Measurements from ENCODE around the gene FBN2. TPM values are rescaled to one million over a fixed set of nuclear protein-coding genes. Genes with fewer than 3 reads are reported as not detected.

Gene FBN2
- total RNA-seq, 4 donors from 2014 or later: 5.4 to 14.9 (median 10.1) TPM

GRCh38 chr5:128315671-128316070 is 222.4 kb downstream of the FBN2 start:
- no peak for TF ChIP-seq POLR2A (IDR thresholded peaks at IDR 0.05; ENCODE audit: low read depth)
- no peak for TF ChIP-seq EP300 (IDR thresholded peaks at IDR 0.05)
- no peak for TF ChIP-seq CTCF (IDR thresholded peaks at IDR 0.05)
- TF ChIP-seq POLR2AphosphoS5 (IDR thresholded peaks at IDR 0.05): no peak
- 90% methylated on average over 4 of the region's 4 CpGs for WGBS

GRCh38 chr5:128305341-128305740 is 232.7 kb downstream of the FBN2 start:
- no peak for DNase-seq (ENCODE audit: extremely low spot score)
- intact Hi-C loops (cut with DNase I): no loop called here
- Histone ChIP-seq H3K27ac (replicated peaks in 1 of 4) (no peak overlapping the region), H3K36me3 (peaks cover 0 to 16% (median 0%) of the 10 kb centered on the region in 4 donors), H3K4me3 (no peak overlapping the region), H3K9me3 (no peaks in the 10 kb centered on the region), H3K27me3 (no peaks in the 10 kb centered on the region), H3K4me1 (peaks cover 0 to 11% (median 7%) of the 10 kb centered on the region in 4 donors)
- TF ChIP-seq POLR2AphosphoS5 (IDR thresholded peaks at IDR 0.05) (no peak), CTCF (IDR thresholded peaks at IDR 0.05) (no peak), POLR2A (IDR thresholded peaks at IDR 0.05; ENCODE audit: low read depth) (no peak), EP300 (IDR thresholded peaks at IDR 0.05) (no peak)
- WGBS: 97% methylated on average over 5 of the region's 5 CpGs

More at GRCh38 chr5:128315671-128316070, 222.4 kb downstream of the FBN2 start:
- no peaks in the 10 kb centered on the region for H3K9me3 ChIP-seq
- no peaks in the 10 kb centered on the region for H3K4me1 ChIP-seq
- no peak overlapping the region for H3K4me3 ChIP-seq
- H3K27ac ChIP-seq (replicated peaks in 1 of 4): no peak overlapping the region
- intact Hi-C loops (cut with DNase I): no loop called here
- no peak for DNase-seq (ENCODE audit: extremely low spot score)
- H3K27me3 ChIP-seq: no peaks in the 10 kb centered on the region
- H3K36me3 ChIP-seq: peaks cover 0 to 7% (median 0%) of the 10 kb centered on the region in 4 donors

GRCh38 chr5:128304791-128305190 is 233.3 kb downstream of the FBN2 start:
- 71% methylated on average over 2 of the region's 2 CpGs for WGBS
- Histone ChIP-seq H3K27ac (replicated peaks in 1 of 4) (no peak overlapping the region), H3K4me1 (peaks cover 0 to 11% (median 7%) of the 10 kb centered on the region in 4 donors), H3K27me3 (no peaks in the 10 kb centered on the region), H3K36me3 (peaks cover 0 to 20% (median 0%) of the 10 kb centered on the region in 4 donors), H3K4me3 (no peak overlapping the region), H3K9me3 (no peaks in the 10 kb centered on the region)
- no peak for TF ChIP-seq CTCF (IDR thresholded peaks at IDR 0.05)
- TF ChIP-seq EP300 (IDR thresholded peaks at IDR 0.05): no peak
- TF ChIP-seq POLR2A (IDR thresholded peaks at IDR 0.05; ENCODE audit: low read depth): no peak
- no peak for TF ChIP-seq POLR2AphosphoS5 (IDR thresholded peaks at IDR 0.05)
- intact Hi-C loops (cut with DNase I): no loop called here
- DNase-seq (ENCODE audit: extremely low spot score): no peak

GRCh38 chr5:128304088-128304487 is 234.0 kb downstream of the FBN2 start:
- intact Hi-C loops (cut with DNase I): no loop called here
- TF ChIP-seq POLR2A (IDR thresholded peaks at IDR 0.05; ENCODE audit: low read depth) (no peak), CTCF (IDR thresholded peaks at IDR 0.05) (no peak), POLR2AphosphoS5 (IDR thresholded peaks at IDR 0.05) (no peak), EP300 (IDR thresholded peaks at IDR 0.05) (no peak)
- no peak for DNase-seq (ENCODE audit: extremely low spot score)
- Histone ChIP-seq H3K4me3 (no peak overlapping the region), H3K4me1 (peaks cover 0 to 11% (median 7%) of the 10 kb centered on the region in 4 donors), H3K9me3 (no peaks in the 10 kb centered on the region), H3K36me3 (peaks cover 0 to 19% (median 0%) of the 10 kb centered on the region in 4 donors), H3K27ac (replicated peaks in 1 of 4) (no peak overlapping the region), H3K27me3 (no peaks in the 10 kb centered on the region)

- intact Hi-C loops (cut with DNase I): no loop called here
- no peak overlapping the region for H3K27ac ChIP-seq (replicated peaks in 1 of 4)
- H3K4me1 ChIP-seq: peaks cover 0 to 11% (median 7%) of the 10 kb centered on the region in 4 donors
- H3K9me3 ChIP-seq: no peaks in the 10 kb centered on the region
- DNase-seq (ENCODE audit: extremely low spot score): no peak
- no peak for TF ChIP-seq POLR2A (IDR thresholded peaks at IDR 0.05; ENCODE audit: low read depth)
- 31% methylated on average over 1 of the region's 1 CpG for WGBS
- no peak overlapping the region for H3K4me3 ChIP-seq
- H3K27me3 ChIP-seq: no peaks in the 10 kb centered on the region
- peaks cover 0 to 15% (median 0%) of the 10 kb centered on the region in 4 donors for H3K36me3 ChIP-seq
Measured at GRCh38 chr5:128303593-128303992, 234.5 kb downstream of the FBN2 start.

Measured in esophagus muscularis mucosa (tissue), 4 donors.